ENCODE measurements around the gene INSL3. TPM values are rescaled to one million over a fixed set of nuclear protein-coding genes. Genes with fewer than 3 reads are reported as not detected.

The INSL3 gene
- total RNA-seq, 1 donor from 2014 or later, result not detected

- H3K27ac Mint-ChIP-seq (ENCODE audit: unreplicated experiment), result peak overlapping the region; percentile 98
- H3K27me3 Mint-ChIP-seq (ENCODE audit: unreplicated experiment), result peaks cover 11% of the 10 kb centered on the region
- peaks cover 10% of the 10 kb centered on the region for H3K4me1 Mint-ChIP-seq (ENCODE audit: low read depth, unreplicated experiment)
- peak overlapping the region; percentile 98 for H3K4me3 Mint-ChIP-seq (ENCODE audit: unreplicated experiment)
- TF ChIP-seq CTCF (IDR thresholded peaks at IDR 0.05; ENCODE audit: partially characterized antibody, unreplicated experiment), result no peak
- peaks cover 16% of the 10 kb centered on the region for H3K9me3 Mint-ChIP-seq (ENCODE audit: unreplicated experiment)
- no peak for DNase-seq
- H3K36me3 Mint-ChIP-seq (ENCODE audit: unreplicated experiment), result no peaks in the 10 kb centered on the region
Measured at GRCh38 chr19:17860993-17861360, 39.7 kb upstream of the INSL3 start.

GRCh38 chr19:17860331-17860992 is 39.1 kb upstream of the INSL3 start:
- peaks cover 16% of the 10 kb centered on the region for H3K9me3 Mint-ChIP-seq (ENCODE audit: unreplicated experiment)
- H3K4me1 Mint-ChIP-seq (ENCODE audit: low read depth, unreplicated experiment), result peaks cover 10% of the 10 kb centered on the region
- H3K27me3 Mint-ChIP-seq (ENCODE audit: unreplicated experiment), result peaks cover 8% of the 10 kb centered on the region
- peak overlapping the region; percentile 98 for H3K27ac Mint-ChIP-seq (ENCODE audit: unreplicated experiment)
- no peaks in the 10 kb centered on the region for H3K36me3 Mint-ChIP-seq (ENCODE audit: unreplicated experiment)
- no peak for TF ChIP-seq CTCF (IDR thresholded peaks at IDR 0.05; ENCODE audit: partially characterized antibody, unreplicated experiment)
- DNase-seq, result no peak
- peak overlapping the region; percentile 98 for H3K4me3 Mint-ChIP-seq (ENCODE audit: unreplicated experiment)

GRCh38 chr19:17859533-17860330 is 38.4 kb upstream of the INSL3 start, which contains the start of gene RPL18A:
RPL18A (plus strand) TSS chr19:17859910; CDS start chr19:17859957, 47 bp downstream.
- peak; percentile 50 for TF ChIP-seq CTCF (IDR thresholded peaks at IDR 0.05; ENCODE audit: partially characterized antibody, unreplicated experiment)
- Mint-ChIP-seq H3K9me3 (ENCODE audit: unreplicated experiment) (peaks cover 16% of the 10 kb centered on the region), H3K4me1 (ENCODE audit: low read depth, unreplicated experiment) (peaks cover 10% of the 10 kb centered on the region), H3K4me3 (ENCODE audit: unreplicated experiment) (peak within 1 kb of the TSS; percentile 98), H3K36me3 (ENCODE audit: unreplicated experiment) (no peaks in the 10 kb centered on the region), H3K27ac (ENCODE audit: unreplicated experiment) (peak within 1 kb of the TSS; percentile 98), H3K27me3 (ENCODE audit: unreplicated experiment) (peaks cover 8% of the 10 kb centered on the region)
- peak; percentile 98 for DNase-seq

GRCh38 chr19:17855280-17856152 is 34.2 kb upstream of the INSL3 start:
- TF ChIP-seq CTCF (IDR thresholded peaks at IDR 0.05; ENCODE audit: partially characterized antibody, unreplicated experiment), result peak; percentile 99
- no peaks in the 10 kb centered on the region for H3K36me3 Mint-ChIP-seq (ENCODE audit: unreplicated experiment)
- H3K27me3 Mint-ChIP-seq (ENCODE audit: unreplicated experiment), result peaks cover 3% of the 10 kb centered on the region
- H3K4me1 Mint-ChIP-seq (ENCODE audit: low read depth, unreplicated experiment), result peaks cover 3% of the 10 kb centered on the region
- no peak overlapping the region for H3K4me3 Mint-ChIP-seq (ENCODE audit: unreplicated experiment)
- DNase-seq, result peak; percentile 93
- no peak overlapping the region for H3K27ac Mint-ChIP-seq (ENCODE audit: unreplicated experiment)
- peaks cover 9% of the 10 kb centered on the region for H3K9me3 Mint-ChIP-seq (ENCODE audit: unreplicated experiment)
